LNCAP (cell line): ENCODE measurements around the gene MADD.

Source experiments
- TF ChIP-seq, protein P1 (sequence below): fragments of 450-650 bp; IDR thresholded peaks from 2 replicates; pipeline ENCODE4 v1.5.1; 2017; ENCODE audit warnings: mild to moderate bottlenecking

Gene MADD

DNA sequence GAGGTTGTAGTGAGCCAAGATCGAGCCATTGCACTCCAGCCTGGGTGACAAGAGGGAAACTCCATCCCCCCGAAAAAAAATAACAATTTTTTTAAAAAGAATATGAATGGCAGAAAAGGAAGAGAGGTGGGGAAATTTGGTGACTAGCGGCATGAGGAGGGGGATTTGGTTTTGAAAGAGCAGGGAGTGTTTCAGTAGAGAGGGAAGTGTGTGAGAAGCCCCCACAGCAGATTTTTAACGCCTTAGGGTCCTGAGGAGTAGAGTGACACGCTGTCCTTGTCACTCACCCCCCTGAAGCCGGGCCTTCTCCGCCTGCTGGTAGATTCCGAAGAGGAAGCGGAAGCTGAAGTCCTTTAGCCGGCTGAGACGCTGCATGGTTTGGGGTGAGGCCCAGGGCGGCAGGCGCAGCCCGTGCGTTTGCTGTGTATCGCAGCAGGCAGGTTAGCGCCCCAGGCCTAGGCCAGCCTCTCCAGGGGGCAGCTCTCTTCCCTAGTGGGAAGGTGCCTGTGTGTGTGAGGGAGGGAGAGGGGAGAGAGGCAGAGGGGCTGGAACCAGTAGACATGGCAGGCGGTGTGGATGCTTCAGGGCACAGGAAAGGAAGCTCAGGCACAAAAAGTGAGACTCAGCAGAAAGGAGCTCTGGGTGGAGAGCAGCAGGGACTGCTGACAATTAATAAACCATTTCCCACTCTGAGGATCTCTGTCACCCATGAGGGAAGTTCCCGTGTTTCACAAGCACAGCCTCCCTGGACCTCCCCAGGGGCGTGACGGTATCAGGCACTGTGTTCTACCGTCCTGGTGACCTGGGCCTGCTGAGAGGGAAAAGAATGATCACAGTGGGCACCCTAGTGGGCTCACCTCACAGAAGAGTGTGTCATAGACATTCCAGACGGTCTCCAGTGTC is 25.2 kb upstream of the MADD start:
- TF ChIP-seq, protein P1, sequence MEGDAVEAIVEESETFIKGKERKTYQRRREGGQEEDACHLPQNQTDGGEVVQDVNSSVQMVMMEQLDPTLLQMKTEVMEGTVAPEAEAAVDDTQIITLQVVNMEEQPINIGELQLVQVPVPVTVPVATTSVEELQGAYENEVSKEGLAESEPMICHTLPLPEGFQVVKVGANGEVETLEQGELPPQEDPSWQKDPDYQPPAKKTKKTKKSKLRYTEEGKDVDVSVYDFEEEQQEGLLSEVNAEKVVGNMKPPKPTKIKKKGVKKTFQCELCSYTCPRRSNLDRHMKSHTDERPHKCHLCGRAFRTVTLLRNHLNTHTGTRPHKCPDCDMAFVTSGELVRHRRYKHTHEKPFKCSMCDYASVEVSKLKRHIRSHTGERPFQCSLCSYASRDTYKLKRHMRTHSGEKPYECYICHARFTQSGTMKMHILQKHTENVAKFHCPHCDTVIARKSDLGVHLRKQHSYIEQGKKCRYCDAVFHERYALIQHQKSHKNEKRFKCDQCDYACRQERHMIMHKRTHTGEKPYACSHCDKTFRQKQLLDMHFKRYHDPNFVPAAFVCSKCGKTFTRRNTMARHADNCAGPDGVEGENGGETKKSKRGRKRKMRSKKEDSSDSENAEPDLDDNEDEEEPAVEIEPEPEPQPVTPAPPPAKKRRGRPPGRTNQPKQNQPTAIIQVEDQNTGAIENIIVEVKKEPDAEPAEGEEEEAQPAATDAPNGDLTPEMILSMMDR, result no peak

DNA sequence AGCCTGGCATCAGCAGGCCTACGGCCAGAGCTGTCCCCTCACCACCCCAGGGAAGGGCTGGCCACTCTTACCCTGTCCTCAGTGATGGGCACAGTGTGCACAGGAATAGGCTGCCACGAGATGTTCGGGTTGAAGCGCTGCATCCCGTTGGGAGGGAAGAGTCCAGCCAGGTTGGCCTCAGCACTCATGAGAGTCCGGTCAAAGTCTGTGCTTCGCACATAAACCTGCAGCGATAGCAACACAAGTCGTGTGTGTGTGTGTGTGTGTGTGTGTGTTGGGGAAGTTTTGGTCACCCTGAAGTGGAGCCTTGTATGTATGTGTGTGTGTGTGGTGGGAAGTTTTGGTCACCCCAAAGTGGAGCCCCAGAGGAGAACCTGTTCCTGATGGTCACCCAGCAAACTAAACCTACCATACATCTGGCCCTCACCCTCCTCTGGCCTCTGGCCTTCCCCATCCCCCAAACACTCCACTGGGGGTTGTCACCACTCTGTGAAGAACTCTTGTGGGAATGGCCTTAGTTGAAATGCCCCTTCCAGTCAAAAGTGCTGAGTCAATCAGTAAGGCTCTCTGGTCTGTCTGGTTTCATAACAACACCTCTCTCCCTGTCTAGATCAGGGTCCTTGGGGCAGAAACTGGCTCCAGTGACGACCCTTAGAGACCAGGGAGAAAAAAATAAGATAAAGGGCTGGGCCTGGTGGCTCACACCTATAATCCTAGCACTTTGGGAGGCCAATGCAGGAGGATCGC is 24.1 kb upstream of the MADD start:
- TF ChIP-seq, protein P1, result no peak

DNA sequence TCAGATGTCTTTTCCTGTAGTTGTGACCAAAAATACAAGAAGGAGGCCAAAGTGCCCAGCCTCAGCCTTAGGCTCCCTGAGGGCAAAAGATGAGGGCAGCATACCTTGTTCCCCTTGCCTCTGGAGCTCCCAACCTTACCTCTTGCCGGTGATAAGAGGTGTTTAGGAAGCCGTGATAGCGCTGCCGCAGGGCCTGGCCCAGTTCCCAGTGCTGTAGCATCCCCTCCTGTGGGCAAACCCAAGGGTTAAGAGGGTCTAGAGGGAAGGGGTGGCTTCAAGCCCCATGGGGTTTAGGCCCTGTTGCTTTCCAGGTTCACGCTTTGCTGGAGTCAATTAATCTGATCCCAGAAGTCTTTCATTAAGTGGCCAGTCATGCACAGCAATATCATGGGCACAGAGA is 22.4 kb upstream of the MADD start:
- TF ChIP-seq, protein P1, result no peak

DNA sequence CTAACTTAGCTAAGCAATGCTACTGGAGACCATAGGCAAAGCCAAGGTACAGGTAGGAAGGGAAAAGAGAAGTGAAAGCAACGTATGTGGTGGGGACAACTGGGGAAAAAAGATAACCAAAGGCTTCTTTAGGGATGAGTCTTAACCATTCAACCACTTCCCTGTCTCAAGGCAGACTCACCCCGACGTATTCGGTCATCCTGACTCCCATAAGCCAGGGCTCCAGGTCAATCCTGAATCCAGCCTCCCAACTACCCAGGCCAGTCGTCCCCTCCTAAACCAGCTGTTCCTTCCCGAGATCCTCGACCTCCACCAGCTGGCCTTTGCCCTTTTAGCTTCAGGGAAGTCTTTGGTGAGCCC is 21.6 kb upstream of the MADD start:
- TF ChIP-seq, protein P1, result no peak

DNA sequence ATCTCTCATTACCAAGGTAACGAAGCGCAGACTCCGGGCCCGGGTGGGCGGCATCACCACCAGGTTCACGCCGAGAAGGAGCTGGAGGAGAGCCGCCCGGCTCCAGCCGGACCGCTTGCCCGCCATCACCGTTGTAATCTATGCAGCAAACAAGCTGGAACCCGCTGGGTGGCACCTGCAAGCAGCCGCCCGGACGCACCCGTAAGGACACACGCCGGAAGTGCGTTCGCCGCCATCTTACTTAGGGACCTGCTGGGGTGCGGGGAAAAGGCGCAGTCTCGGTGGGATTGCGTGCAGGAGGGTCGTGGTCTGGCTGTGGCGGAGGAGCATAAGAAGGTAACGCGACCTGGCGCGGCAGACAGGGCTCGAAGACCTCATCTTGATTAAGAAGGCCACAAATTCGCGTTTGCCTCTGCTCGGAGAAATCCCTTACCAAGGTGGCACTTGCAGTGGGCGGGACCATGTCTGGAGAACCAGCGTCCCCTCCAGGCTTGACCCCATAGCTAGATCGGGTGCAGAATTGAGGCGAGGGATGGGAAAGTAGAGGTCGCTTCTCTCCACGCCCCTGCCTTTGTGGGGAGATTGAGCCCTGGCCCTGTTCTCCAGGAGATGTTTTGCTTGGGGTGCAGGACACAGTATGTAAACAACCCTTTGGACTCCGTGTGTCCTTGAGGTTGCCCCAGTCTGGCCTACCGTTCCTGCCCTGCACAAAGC is 21.1 kb upstream of the MADD start, which contains the start of gene ACP2:
ACP2 (minus strand) TSS at position 151 of the 714 bp plus-strand sequence; CDS start at position 126, 25 bp downstream.
- TF ChIP-seq, protein P1, result peak; percentile 36

DNA sequence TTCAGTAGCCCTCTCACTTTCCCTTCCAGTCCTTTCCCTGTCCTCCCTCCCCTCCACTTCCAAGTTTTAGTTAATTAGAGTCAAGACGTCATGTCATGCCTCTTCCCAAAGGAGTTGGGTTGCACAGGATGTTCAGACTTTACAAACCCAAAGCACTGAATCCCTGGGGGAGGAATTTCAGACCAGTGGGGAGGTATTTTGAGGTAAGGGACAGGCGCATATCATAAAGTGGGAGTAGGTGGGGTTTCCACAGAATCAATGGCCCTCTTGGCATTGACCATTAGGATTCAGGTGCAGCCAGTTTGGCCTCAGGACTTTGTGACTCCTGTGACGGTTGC is 20.6 kb upstream of the MADD start:
- TF ChIP-seq, protein P1, result no peak

DNA sequence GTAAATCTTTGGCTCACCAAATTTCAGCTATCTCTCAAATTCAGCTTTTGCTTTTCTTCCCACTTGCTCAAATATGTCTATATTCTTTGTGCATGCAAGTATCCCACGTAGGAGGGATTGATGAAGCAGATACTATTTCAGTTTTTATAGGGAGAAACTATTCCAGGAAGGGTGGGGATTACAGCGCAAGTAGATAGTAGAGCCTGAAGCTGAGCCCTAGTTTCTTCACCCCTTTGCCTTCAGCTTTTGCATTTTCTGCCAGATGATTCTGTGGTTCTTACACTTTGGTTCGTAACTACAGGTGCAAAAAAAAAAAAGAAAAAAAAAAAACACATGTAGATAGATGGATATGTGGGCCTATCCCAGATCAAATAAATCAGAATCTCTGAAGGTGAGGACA is 18.2 kb upstream of the MADD start:
- TF ChIP-seq, protein P1, result no peak
